Stimulated activated CD4-positive, alpha-beta T cell treated with anti-CD3 and anti-CD28 coated beads, Interleukin-15, amount 100 ng/mL, for 24 hours (primary cell): ENCODE measurements around the gene MALAT1.
A peak's percentile ranks its signal among the peaks of the same experiment; 100 is the strongest.

Experiments
- DNase-seq: peaks from one replicate; pipeline ENCODE4 v3.0.0-alpha.2; 2020

Gene MALAT1

DNA sequence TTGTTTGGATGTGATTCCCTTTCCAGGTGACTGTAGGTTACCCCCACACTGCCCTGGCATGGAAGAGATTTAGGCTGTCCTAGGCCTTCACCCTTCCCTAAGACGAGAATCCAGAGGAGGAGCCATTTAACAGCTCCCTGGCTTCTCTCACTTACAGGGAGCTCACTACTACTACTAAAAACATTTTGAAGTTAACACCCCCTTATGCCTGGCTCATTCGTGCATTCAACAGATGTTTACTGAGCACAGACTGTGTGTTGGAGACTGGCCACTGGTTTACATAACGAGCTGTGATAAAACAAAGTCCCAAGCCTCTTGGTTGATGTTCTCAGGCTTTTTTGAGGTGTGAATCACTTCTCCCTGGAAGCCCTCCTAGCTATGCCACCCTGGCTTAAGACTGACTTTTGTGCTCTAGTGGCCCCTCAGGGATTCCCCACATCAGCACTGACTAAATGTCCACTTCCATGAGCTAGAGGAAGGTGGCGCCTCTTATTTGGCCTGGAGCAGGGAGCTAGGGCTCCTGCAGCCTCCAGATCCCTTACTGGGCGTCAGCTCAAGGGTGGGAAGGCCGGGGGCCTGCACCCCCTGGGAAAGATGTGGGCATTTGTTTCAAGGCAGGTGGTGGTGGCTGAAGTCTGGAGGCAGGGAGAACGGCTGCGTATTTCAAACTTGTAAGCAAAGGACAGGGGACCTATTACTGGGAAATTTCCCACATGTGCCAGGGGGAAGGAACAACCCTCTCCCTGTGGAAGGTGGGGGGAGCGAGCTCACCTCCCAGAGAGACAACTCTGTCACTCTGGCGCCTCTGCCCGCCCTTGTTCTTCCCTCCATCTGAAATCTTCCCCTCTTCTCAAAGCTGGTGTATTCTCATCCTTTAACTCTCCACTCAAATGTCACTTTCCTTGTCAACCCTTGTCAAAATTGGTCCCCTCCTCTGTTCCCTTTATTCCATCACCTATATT is 19.4 kb upstream of the MALAT1 start:
- no peak for DNase-seq

GRCh38 chr11:65482306-65482850 is 16.5 kb upstream of the MALAT1 start:
- DNase-seq = no peak

GRCh38 chr11:65485920-65486219 is 13.0 kb upstream of the MALAT1 start:
- DNase-seq = no peak

DNA sequence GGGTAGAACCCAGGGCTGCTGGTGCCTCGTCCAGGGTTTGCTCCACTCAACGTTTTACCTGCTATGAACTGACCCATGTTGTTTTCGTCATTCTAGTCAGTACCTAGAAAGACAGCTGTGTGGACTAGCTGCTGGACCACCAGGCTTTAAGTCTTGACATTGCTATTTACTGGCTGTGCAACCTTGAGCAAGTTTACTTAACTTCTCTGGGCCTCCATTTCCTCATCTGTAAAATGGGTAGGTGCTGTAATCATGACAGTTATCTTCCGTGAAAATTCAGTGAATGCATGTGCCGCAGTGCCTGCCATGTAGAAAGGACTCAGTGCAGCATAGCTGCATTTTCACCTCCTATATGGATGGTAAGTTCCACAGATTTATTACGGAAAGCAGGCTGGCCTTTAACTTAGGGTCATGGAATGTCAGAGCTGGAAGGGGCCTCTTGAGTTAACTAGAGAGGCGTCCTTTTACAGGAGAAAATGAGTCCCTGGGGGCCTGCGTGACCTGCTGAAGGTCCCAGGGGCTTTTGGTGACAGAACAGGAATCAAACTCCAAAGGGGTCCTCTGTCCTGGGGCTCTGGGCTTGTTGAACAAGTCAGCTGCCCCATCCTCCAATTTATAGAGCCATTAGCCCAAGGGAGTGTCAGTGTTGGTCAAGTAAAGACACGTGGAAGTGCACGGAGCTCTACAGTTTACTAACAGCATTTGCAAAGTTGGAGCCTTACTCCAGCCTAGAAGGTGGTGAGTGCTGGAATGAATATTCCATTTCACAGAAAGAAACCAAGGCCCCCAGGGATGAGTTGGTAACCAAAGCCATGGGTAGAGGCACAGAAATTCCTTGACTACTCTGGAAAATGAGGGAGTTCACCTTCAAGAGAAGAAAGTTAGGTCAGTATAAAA is 12.0 kb upstream of the MALAT1 start:
- no peak for DNase-seq

DNA sequence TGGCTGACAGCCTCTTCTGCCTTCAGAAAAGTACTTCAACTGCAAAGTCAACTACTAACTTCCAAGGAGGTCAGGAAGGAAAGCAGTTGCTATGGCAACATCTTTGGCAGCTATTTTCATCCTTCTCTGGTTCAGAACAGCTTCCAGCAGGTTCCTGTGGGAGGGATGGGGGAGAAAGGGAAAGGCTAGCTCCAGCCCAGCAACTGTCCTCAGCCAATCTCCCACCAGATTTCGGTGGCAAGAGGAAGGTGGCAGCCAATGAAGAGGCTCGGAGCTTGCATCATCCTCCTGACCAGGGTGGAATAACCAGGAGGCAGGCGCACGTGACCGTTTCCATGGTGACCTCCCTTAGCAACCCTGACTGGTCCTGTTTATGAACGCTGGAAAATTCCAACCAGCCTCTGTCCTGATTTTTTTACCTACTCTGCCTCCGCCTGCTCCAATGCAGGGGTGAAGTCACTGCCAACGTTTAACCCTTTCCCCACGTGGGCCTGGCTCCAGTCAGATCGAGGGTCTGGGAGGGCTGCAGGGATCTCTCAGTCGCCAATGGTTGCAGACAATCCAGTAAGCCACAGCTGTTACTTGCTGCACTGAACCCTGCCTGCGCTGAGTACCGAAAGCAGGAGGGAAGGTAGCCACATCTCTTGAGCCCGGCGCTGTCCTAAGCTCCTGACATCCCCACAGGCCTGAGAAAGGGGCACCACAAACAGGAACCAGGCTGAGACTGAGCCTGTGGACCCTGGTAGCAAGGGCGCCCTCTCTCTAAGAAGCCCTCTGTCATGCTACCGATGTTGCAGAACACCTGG is 11.2 kb upstream of the MALAT1 start:
- peak; percentile 71 for DNase-seq

DNA sequence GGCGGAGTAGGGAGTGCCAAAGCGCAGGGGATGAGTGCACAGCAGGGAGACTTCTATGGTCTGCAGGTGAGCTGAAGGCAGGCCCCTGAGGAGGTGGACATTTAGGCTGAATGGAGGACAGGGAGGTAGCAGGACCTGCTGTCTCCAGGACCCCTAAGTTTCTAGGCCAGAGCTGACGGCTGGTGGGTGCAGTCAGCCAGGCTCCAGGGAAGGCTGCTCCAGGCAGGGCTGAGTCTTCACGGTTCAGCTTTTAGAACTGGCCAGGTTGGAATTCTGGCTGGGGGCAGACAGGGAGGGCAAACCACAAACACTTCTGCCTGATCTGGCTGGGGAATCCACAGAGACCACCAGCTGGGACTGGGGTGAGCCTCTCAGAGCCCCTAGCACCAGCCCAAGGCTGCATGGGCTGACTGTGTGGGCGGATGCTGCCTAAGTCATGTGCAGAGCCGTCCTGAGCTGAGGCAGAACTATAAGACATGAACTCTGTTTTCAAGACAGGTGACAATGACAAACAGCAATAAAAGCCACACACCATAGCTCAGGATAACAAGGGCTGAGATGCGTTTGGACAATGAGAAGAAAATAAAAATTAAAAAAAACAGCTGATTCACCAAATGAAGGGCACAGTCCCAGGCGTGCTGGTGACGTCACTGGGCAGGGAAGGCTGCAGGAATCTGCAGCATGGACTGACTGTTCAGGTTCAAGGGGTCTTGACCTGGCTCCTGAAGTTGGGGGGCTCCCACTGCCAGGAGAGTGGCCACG is 10.4 kb upstream of the MALAT1 start:
- no peak for DNase-seq

- no peak for DNase-seq
These were observed 9.7 kb upstream of the MALAT1 start for GRCh38 chr11:65489035-65489705.

GRCh38 chr11:65489706-65490320 is 9.0 kb upstream of the MALAT1 start:
- no peak for DNase-seq

DNA sequence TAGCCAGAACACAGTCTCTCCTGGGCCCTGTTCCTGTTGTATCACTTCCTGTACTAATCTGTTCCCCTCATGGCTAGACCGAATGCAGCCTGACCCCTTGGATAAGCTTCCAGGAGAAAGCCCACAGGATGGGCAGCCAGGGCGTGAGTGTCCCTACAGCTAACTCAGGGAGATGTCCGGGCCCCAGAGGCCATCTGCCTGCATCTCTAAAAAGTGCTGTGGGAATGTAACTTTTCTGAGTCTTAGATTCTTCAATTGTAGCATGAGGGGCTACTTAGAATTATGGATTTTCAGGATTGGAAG is 7.7 kb upstream of the MALAT1 start:
- DNase-seq = no peak

- DNase-seq = no peak
These were observed 7.0 kb upstream of the MALAT1 start for GRCh38 chr11:65491614-65492386.

DNA sequence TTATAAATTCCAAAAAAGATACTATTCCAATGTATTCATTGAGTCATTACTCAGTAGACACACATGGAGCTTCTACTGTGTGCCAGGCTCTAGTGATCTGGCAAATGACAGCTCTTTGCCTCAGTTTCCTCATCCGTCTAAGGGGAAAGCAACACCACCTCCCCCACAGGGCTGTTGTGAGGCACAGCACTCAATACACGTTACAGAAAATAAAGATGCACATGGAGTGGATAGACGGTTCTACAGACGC is 6.5 kb upstream of the MALAT1 start:
- DNase-seq = no peak

DNA sequence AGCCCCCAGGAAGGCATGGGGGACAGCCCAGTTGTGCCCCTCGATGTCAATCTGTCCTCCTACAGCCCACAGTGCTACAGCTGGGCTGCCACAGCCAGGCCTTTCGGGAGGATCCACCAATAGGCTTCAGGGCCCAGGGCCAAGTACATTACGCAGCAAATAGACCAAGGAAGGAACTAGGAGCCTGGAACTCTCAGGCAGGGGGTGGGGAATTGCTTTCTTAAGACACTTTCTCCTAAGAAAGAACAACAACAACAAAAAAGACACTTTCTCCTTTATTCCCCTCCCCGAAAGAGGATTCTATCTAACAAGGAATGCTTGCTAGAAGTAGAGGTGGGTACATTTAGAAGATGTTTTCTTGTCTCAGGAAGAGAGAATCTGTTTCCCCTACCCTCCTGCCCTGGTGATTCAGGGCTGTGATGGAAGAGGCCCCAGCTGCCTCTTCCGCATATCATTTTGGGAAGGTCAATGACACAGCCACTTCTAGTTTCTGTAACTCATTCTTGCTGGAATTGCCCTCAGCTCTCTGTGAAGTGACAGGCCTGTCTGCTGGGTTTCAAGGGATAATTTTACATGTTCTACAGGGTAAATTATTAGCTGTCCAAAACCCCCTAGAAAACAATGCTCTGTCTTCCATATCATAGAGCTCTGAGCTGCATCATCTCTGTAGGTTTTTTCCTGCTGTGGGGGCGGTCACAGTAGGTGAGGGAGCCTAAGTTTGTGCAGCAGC is 6.0 kb upstream of the MALAT1 start:
- DNase-seq = peak; percentile 55

DNA sequence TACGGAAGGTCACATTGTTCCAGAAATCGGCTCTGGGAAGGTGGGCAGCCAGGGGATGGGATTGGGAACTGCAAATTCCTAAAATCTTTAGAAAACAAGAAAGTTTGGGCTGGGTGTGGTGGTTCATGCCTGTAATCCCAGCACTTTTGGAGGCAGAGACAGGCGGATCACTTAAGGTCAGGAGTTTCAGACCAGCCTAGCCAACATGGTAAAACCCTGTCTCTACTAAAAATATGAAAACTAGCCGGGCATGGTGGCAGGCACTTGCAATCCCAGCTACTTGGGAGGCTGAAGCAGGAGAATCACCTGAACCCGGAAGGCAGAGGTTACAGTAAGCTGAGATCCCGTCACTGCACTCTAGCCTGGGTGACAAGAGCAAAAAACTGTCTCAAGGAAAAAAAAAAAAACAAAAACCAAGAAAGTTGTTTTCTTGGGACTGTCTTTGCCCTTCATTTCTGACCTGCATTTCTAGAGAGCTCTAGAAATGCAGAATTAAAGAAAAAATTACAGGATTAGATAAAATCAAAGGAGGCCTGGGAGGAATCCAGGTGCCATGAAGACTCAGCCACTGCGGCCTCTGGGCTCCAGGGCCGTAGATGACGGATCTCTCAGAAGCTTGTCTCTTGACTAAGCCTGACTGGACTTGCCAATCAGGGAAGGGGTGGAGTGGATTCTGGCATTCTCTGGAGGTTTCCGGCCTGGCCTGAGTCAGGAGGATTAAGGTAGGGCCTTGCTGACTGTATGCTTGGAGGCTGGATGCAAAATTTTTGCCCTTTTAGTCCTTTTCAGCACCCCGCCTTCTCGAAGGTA is 5.3 kb upstream of the MALAT1 start:
- DNase-seq = no peak

DNA sequence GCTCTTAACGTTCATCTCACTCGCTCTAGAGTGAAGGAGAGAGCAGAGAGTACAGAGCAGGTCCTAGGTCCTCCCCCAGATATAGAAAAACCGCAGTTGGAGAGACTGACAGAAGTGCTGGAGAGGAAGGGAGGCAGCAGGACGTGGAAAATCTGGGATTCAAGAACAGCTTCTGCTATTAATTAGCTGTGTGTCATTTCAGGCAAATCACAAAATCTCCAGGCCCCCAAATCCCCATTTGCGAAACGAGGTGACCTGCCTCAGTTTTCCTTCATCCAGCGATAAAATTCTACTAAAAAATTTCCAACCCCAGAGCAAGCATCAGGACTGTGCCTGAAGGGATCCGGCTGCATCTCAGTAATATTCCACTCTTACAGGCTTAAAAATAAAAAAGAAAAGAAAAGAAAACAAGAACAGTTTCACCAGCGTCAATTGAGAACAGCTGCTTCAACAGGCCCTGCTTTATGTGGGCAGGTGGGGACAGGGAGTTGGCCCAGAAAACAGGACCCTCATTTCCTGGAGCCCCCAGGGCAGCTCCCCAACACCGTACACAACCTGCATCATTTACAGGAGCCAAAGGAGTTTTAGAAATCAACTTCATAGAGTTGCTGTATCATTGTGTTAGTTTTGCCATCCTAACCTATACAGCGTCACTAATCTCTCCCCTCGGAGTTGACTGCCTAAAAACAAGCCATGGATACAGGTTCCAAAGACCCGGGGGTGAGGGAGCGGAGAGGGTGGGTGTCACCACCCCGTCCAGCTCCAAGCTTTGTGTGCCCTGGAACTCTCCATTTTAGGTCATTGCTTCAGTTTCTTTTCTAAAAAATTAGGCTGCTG is 2.3 kb upstream of the MALAT1 start:
- DNase-seq = no peak

GRCh38 chr11:65497141-65498041 is 1.5 kb upstream of the MALAT1 start:
- DNase-seq = peak; percentile 100

DNA sequence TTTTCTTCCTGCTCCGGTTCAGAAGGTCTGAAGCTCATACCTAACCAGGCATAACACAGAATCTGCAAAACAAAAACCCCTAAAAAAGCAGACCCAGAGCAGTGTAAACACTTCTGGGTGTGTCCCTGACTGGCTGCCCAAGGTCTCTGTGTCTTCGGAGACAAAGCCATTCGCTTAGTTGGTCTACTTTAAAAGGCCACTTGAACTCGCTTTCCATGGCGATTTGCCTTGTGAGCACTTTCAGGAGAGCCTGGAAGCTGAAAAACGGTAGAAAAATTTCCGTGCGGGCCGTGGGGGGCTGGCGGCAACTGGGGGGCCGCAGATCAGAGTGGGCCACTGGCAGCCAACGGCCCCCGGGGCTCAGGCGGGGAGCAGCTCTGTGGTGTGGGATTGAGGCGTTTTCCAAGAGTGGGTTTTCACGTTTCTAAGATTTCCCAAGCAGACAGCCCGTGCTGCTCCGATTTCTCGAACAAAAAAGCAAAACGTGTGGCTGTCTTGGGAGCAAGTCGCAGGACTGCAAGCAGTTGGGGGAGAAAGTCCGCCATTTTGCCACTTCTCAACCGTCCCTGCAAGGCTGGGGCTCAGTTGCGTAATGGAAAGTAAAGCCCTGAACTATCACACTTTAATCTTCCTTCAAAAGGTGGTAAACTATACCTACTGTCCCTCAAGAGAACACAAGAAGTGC is 661 bp upstream of the MALAT1 start:
- DNase-seq = peak; percentile 75

DNA sequence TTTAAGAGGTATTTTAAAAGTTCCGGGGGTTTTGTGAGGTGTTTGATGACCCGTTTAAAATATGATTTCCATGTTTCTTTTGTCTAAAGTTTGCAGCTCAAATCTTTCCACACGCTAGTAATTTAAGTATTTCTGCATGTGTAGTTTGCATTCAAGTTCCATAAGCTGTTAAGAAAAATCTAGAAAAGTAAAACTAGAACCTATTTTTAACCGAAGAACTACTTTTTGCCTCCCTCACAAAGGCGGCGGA is 193 bp upstream of the MALAT1 start:
- DNase-seq = no peak
